ENCODE data around the gene GBE1.
"Not testable (repeated sequence)": the region's sequence is repeated elsewhere in the genome, so short reads cannot be mapped to it uniquely, and the experiment has no call there.

Gene GBE1

GRCh38 chr3:81760924-81761903 lies at the start of gene GBE1:
Gene GBE1, minus strand, starts transcription at chr3:81761645. Its CDS starts 128 bp downstream, at chr3:81761517.
- in situ Hi-C loops (cut with HindIII; ENCODE audit: low sequenced_read_pairs) = no loop called here

GRCh38 chr3:81808900-81809299 lies 47.5 kb upstream of the GBE1 start:
- in situ Hi-C loops (cut with HindIII; ENCODE audit: low sequenced_read_pairs) = no loop called here

DNA sequence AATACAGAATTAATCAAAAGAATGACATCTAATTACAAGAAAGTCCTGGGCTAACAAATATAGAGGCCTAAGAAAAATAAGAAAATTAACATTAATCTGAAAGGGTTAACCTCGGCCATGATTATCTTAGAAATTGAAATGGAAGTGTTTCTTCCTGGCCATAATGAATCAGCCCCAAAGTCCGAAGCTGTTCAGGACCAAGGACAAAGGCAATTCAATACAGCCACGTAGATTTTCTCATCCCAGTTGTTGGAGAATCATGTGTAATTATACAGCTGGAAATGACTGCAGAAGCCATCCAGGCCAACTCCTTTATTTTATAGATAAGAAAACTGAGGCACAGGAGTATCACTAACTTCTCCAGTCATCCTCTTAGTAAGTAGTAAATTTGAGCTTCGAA lies 38.0 kb upstream of the GBE1 start:
- in situ Hi-C loops (cut with HindIII; ENCODE audit: low sequenced_read_pairs) = no loop called here

- in situ Hi-C loops (cut with HindIII; ENCODE audit: low sequenced_read_pairs) = no loop called here
Measured at GRCh38 chr3:81793410-81793809, 32.0 kb upstream of the GBE1 start.

DNA sequence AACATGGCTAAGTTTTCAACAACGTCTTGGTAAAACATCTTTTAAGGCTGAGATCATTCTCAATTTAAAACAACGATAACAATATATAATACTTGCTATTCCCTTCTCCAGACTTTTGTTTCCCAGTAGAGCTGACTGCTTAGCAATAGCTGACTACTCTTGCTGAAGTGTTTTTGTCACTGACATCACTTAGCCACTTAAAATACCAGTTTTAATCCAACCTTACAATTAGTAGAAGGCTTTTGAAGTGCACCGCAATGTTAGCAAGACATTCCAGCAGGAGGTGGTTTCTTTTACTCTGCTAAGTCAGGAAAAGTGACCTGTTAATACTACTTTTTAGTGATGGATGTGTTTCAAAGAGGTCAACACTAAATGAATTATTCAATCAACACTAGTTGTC lies 28.7 kb upstream of the GBE1 start:
- in situ Hi-C loops (cut with HindIII; ENCODE audit: low sequenced_read_pairs) = no loop called here

GRCh38 chr3:81789691-81790090 lies 28.2 kb upstream of the GBE1 start:
- in situ Hi-C loops (cut with HindIII; ENCODE audit: low sequenced_read_pairs) = no loop called here

DNA sequence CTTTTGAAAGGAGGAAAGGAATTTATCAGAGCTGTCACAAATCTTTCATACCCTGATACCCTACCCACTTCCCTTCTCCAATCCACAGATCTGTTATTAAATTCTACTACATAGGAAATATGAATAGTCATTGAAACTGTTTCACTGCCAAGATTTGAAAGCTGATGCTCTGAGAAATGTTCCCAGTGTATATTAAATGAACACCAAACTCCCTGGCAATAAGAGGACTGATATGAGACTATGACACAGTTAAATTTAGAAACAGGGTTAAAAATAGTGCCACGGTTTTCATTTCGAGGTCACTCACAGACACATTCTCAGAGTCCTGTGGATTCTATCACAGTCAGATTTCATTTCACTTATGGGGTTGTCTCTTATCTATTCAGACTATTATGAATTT lies 27.2 kb upstream of the GBE1 start:
- in situ Hi-C loops (cut with HindIII; ENCODE audit: low sequenced_read_pairs) = no loop called here

DNA sequence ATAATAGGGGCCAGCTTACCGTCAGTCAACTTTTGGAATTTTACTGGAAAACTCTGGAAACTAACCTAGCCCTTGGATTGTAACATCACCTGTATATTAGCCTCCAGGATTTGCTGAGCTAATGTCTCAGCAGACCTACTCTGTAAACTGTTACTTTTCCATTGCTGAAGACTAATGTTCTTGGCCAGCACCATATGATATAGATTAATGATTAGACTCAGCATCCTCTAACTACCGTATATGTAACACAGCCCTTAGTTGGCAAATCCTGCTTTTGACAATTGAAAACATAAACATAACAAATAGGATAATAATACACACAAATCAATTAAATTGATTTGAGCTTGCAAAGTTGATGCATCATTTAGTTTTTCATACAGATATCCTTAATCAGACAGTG lies 26.6 kb upstream of the GBE1 start:
- in situ Hi-C loops (cut with HindIII; ENCODE audit: low sequenced_read_pairs) = no loop called here

- in situ Hi-C loops (cut with HindIII; ENCODE audit: low sequenced_read_pairs) = no loop called here
Measured at GRCh38 chr3:81782585-81782984, 21.1 kb upstream of the GBE1 start.

DNA sequence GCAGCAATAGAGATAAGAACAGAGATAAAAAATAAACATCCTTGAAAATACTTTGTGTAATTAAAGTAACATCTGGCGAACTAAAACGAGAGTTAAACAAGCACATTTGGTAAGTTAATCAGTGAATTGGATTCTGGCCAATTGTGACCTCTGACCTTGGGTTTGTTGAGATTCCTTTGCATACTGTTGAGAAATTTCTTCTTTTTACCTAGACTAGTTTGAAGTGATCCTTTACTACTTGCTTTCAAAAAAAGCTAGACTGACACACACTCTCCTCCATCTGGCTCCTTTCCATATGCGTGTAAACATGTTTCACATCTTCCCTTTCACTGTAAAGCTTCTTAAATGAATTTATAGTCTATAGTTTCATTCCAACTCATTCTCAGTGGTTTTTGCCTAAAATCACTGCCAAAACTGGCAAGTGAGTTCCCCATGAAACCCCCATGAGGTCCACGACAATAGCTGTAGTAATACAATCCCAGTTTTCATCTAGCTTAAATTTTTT lies 17.3 kb upstream of the GBE1 start:
- in situ Hi-C loops (cut with HindIII; ENCODE audit: low sequenced_read_pairs) = no loop called here

DNA sequence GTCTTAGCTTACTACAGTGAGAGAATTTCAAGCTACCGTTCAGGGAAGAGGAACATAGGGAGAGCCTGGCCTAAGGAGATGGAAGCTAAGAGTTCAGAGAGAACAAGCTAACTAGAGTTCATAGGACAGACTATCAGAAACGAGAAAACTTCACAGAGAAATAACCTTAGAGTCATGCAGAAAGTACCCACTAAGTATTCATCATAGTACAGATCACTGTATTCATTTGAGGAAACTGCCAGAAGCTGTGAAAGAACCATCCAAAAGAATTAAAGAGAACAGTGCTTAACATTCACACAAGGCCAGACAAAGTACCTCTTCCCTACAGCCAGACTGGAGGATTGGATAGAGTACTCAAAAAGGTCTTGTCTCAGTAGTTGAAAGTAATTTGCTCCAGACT lies 15.2 kb upstream of the GBE1 start:
- in situ Hi-C loops (cut with HindIII; ENCODE audit: low sequenced_read_pairs) = no loop called here

DNA sequence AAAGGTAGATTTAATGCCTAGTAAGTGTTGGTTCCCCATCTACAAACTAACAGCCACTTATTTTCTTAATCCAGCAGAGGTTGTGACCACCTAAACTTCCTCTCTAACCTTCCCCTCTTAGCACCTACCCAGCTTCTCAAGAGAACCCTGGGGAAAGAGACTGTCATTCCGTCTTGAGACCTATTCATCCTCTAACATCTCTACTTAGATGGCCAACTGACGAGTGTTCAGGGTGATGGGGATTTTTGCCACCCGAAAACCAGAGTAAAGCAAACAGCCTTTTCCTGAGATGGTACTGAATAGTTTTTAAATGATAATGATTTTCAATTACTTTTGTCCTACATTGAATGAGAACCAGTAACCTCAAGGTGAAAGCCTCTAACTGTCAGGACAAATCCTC lies 9.3 kb upstream of the GBE1 start:
- in situ Hi-C loops (cut with HindIII; ENCODE audit: low sequenced_read_pairs) = no loop called here

DNA sequence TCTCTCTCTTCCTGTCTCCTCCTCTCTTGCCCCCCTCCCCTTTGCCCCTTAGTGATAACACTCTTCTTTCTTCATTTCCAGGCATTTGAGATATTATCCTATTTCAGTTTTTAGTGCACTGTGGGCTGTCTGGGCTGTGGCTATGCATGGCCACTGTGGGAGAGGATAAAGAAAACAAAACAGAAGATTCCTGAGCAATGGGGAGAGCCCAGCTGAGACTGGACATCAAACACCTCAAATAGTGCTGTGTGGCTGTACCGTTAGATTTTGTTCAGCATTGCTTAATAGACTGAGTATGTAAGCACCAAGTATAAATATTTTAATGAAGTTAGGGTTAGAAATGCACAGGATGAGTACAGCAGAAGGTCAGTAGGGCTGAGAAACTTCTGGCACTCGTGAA lies 7.9 kb upstream of the GBE1 start:
- in situ Hi-C loops (cut with HindIII; ENCODE audit: low sequenced_read_pairs) = no loop called here

GRCh38 chr3:81767250-81767859 lies 5.9 kb upstream of the GBE1 start:
- in situ Hi-C loops (cut with HindIII; ENCODE audit: low sequenced_read_pairs) = not testable (repeated sequence)

DNA sequence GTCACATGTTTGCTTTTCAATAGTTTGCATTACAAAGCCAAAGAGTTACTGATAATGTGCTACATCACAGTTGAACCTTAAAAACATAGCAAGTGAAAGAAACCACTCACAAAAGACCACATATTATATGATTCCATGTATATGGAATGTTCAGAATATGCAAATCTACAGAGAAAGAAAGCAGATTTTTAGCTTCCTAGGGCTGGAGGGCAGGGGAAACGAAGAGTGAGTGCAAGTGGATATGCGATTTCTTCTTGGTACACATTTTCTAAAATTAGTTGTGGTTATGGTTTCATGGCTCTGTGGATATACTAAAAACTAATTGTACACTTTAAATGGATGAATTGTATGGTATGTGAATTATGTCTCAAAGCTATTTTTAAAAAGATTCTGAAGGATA lies 4.0 kb upstream of the GBE1 start:
- in situ Hi-C loops (cut with HindIII; ENCODE audit: low sequenced_read_pairs) = no loop called here

- in situ Hi-C loops (cut with HindIII; ENCODE audit: low sequenced_read_pairs) = no loop called here
Measured at GRCh38 chr3:81764665-81765064, 3.2 kb upstream of the GBE1 start.

DNA sequence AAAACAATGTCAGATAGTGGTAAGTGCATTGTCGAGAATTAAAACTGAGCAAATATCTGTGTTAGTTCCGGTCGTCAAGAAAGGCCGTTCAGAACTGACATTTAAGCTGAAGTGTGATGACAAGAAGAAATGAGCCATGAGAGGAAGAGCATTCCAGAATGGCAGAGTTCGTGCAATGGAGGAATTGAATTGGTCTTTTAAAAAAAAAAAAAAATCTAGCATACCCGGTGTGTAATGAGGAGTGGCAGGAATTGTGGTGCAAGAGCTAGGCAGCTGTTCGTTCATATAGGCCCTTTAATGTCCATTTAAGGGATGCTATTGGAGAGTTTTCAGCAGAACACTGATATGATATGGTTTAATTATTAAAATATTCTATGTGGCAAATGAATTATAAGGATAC lies 2.6 kb upstream of the GBE1 start:
- in situ Hi-C loops (cut with HindIII; ENCODE audit: low sequenced_read_pairs) = no loop called here

GRCh38 chr3:81763001-81763400 lies 1.6 kb upstream of the GBE1 start:
- in situ Hi-C loops (cut with HindIII; ENCODE audit: low sequenced_read_pairs) = no loop called here

- in situ Hi-C loops (cut with HindIII; ENCODE audit: low sequenced_read_pairs) = no loop called here
Measured at GRCh38 chr3:81761904-81762580, 597 bp upstream of the GBE1 start.

DNA sequence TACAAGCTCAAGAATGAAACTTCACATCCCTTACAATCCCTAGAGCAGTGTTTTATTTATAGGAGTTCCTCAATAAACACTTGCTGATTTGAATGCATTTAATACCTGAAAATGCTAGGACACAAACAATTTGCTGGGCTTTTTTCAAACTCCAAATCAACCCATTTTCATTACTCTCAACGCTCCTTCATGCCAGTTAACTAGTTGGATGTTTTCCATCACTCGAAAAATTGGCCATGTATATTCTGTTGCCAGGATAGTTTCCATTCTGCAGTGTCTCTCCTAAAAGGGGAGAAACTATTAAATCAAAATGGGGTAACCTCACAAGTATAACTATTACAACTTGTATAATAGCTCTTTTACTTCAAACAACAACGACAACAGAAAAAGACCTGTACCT lies 1.2 kb downstream of the GBE1 start:
- in situ Hi-C loops (cut with HindIII; ENCODE audit: low sequenced_read_pairs) = no loop called here

DNA sequence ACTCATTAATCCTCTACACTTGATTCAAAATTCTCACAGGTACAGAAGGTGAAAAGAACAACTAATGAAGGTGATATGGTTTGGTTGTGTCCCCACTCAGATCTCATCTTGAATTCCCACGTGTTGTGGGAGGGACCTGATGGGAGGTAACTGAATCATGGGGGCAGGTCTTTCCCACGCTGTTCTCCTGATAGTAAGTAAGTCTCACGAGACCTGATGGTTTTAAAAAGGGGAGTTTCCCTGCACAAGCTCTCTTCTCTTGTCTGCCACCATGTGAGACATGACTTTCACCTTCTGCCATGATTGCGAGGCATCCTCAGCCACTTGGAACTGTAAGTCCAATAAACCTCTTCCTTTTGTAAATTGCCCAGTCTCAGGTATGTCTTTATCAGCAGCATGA lies 2.7 kb downstream of the GBE1 start:
- in situ Hi-C loops (cut with HindIII; ENCODE audit: low sequenced_read_pairs) = not testable (repeated sequence)

GRCh38 chr3:81758275-81758674 lies 3.2 kb downstream of the GBE1 start:
- in situ Hi-C loops (cut with HindIII; ENCODE audit: low sequenced_read_pairs) = no loop called here
